ENCODE measurements around the gene COL7A1.
A peak's percentile ranks its signal among the peaks of the same experiment; 100 is the strongest.
"Not testable (repeated sequence)": the region's sequence is repeated elsewhere in the genome, so short reads cannot be mapped to it uniquely, and the experiment has no call there.

COL7A1 gene

DNA sequence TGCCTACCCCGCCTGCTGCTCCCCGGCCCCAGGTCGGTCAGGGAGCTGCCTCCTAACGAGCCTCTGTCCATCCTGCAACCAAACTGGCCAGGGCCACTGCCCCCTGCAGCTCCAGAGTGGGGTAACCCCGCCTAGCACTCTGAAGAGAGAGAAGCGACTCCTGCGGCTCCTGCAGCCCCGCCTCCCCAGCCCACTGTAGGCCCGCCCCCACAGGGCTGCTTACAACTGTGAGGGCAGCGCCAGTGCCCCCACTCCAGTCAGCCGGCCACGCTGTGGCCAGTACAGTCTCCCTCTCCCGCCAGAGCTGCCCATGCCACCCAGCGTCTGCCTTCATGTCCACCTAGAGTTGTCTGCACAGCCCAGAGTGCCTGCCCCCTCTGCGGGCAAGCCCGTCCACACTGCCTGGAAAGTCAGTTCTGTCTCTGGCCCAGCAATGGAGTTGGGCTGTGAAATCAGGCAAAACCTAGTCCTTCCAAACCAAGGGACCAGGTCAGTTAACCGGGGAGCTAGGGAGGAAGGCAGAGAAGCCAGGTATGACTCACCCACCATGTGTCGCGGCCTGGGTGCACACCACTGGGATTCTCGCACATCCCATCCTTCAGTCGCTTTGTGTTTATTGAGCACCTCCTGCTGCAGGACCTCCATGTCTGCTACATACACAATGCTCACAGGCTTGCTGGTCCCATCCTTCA, 33.9 kb downstream of the COL7A1 start:
- no peak for DNase-seq

DNA sequence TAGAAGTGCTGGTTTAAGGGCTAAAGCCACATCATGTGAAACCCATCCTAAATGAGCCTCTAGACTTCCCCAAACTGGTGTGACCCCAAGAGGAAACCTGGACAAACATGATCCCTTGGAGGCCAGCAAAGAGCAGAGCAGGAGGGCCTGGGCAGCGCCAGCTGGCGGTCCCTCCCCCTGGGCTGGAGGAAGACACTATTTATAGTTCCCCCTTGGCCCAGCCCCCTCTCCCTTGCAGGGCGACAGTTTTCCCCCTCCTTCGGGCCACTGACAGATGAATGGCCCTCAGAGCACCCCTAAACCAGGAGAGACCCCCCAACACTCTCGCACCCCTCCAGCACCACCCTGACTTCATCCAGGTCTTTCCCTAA, 34.5 kb downstream of the COL7A1 start:
- DNase-seq: no peak

DNA sequence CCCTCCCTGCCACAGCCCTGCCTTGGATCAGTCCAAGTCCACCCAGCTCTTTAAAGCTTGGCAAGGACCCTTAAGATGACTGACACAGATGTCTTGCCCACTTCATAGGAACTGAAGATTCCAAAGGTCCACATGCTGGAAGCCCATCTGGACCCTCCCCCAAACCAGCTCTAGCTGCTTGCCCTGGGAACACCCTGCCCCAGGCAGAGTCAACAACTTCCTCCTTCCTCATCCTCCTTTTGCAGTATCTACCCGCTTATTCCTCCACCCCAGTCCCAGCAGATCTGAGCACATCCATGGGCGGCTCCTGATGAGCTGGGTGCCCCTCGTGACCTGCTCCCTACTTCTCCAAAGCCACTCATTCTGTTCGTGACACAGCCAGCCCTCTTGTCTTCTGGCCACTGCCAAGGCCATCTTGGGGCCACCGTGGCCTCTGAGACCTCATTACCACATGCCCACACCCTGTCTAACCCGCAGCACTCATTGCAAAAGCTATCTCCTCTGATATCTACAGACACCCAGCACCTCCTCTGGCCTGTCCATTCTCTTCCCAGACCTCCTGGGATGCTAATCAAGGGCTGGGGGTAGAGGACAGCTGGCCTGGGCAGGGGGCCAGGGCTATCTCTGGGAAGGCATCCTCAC, 36.5 kb downstream of the COL7A1 start:
- DNase-seq: no peak

DNA sequence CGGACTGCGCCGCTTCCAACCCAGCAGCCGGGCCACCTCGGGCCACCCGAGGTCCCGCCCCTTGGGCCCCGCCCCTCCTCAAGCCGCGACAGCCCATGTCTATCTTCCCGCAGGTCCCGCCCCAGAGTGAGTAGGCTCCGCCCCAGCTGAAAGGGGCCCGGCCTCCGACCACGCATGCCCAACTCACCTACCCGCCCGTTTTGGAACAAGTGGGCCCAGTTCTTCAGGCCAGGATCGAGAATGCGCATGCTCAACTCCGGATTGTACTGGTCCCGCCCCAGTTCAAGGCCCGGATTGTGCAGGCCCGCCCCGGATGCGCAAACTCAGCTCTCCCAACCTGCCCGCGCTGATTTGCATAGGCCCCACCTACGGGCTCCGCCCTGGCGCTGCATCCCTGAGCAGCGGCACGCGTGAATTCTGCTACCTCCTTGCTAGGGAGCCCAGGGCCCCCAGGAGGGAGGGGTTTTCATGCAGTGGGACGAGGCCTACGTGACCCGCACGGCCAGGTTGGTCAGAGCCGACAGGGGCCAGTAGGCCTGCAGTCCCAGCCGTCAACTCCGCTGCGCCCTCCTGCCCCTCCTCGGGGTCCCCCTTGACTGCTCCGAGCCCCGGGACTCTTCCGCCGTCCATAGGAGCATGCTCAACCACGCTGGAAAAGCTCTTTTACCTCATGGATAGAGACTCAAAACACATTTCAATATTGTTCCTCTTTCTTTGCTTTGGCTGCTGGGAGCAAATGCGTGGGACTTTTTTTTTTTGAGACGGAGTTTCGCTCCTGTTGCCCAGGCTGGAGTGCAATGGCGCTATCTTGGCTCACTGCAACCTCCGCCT, 38.1 kb downstream of the COL7A1 start, which contains the start of gene PFKFB4:
TSS of gene PFKFB4 (minus strand) at position 8 of the 831 bp plus-strand sequence. CDS start 26 bp downstream, outside the sequence.
- DNase-seq: peak; percentile 93

DNA sequence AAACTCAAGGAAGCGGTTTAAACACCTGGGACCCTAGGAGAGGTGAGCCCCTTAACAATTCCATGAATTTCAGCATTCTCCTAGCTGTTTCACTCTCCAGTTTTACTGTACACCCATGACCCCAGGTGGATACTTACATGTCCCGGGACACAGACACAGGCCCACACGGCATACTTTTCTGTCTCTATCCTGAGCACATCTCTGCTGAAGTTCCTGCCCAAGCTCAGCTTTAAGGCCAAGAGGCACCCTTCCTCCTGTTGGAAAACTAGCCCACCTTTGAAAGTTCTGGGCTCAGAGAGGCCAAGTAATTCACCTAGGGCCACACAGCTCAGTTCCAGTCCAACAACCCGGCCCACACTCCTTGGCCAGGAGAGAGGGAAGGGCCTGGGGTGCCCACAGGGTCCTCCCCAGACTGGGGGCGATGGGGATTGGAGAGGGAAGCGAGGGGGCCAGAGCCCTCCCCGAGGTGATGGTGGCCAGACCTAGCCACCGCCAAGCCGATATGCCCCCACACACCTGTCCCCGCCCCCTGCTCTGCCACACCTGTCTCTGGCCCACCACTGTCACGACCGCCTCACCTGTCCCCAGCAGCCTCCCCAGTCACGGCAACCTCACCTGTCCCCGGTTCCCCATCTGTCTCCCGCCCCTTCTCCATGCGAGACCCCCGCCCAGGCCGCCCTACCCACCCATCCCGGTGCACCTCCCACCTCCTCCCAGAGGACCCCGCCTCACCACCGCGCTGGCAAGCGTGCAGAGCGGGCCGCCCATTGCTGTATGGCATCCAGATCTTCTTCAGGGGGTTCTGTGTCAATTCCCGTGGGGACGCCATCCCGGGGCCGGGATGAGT, 39.0 kb downstream of the COL7A1 start:
- DNase-seq: no peak

DNA sequence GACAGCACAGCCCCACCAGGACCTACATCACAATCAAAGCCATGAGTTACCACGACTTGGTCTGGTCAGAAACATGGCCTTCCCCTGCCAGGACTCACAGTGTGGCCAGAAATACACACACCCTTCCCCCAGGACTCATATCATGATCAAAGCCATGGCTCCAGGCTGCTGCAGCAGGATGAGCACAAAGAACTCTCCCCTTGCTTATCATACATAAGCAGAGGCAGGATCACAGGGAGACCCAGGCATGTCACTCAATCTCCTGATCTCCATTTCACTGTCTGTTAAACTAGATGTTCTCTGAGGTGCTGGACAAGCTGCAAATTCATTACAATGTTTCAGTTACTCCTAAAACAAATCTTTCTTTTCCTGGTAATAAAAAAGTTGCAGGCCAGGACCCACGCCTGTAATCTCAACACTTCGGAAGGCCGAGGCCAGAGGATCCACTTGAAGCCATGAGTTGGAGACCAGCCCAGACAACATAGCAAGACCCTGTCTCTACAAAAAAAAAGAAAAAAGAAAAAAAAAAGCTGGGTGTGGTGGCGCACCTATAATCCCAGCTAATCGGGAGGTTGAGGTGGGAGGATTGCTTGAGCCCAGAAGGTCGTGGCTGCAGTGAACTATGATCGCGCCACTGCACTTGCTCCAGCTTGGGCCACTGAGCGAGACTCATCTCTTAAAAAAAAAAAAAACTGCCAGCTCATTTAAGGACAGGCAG, 39.7 kb downstream of the COL7A1 start:
- no peak for DNase-seq

DNA sequence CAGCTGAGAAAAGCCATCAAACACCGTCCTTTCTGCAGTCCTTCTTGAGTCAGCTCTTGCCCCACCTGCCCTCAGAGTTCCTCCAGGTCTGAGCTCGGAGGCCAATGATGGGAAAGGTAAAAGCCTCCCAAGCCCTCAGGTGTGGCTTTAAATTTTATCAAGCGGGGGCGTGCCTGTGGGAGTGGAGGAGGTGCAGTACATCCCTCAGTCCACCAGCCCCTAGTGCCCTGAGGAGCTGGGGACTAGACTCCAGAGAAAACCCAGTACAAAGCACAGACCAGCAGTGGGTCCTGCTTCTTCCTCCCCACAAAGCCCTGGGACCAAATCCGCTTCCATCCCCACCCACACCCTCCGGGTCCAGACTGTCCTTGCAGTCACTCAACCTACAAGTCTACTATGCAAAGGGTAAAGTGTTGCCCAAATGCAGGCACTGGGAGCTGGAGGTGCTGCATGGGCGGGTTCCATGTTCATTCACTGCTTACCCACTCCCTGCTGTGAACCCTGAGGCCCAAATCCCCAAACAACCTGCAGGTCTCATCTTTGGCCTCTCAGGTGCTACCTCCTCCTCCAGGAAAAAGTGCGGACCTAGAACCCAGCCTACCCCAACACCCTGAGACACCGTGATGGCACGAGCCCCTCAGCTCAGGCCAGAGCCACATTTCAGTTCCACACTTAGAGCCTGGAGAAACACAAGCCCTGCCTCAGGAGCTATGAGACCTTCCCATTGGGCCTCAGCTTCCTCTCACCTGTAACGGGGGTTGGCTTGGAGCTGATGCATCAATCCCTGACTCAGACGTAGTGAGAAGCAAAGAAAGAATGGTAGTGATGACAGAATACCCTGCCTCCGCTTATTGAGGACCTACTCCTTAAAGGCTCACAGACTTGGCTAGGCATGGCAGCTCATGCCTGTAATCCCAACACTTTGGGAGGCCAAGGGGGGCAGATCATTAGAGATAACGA, 41.0 kb downstream of the COL7A1 start:
- DNase-seq: no peak

DNA sequence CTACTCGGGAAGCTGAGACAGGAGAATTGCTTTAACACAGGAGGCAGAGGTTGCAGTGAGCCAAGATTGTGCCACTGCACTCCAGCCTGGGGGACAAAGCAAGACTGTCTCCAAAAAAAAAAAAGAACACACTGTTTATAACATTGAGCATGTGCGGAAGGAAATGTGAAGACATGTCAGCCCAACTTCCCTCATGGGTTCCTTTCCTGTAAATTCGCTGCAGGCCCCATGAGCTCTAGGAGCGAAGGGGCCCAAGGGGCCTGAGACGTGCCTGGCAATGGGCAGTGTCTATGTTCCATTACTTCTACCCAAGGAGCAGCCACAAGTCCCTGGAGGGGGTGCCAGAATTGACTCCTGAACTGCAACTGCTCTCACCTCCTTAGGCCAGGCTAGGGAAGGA, 41.8 kb downstream of the COL7A1 start:
- no peak for DNase-seq

DNA sequence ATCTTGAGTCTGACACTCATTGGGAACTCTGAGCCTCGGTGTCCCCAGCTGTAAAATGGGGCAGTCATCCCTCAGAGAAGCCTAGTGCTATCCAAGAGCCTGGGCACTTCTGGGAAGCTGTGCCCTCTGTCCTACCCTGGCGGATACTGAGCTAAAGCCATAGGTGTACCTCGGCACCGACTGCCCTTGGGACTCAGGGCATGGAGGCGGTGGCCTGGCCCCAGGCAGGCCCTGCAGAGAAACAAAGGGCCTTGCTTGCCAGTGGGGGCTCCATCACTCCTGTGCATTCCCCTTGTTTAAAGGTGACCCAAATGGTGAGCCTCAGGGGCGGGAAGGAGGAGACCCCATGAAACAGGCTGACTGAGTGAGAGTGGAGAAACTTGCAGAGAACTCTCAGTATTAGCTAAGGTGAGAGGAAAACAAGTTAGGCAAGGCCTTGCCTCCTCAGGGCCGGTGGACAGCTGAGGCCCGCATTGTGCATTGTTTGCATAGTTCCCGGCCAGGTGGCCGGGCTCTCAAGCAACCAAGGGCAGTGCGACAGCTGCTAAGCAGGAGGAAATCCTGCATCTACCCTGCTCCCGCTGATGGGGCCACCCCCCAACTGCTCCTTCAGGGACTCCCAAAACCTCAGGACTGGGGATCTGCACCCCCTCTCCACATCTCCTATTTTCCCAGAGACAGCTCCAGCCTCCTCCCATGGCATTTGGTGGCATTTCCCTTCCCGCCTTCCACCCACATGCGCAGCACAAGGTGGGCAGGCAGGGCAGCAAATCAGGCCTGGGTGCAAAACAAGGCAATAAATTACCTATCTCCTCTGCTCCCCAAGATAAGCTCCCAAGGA, 42.8 kb downstream of the COL7A1 start:
- DNase-seq: no peak

DNA sequence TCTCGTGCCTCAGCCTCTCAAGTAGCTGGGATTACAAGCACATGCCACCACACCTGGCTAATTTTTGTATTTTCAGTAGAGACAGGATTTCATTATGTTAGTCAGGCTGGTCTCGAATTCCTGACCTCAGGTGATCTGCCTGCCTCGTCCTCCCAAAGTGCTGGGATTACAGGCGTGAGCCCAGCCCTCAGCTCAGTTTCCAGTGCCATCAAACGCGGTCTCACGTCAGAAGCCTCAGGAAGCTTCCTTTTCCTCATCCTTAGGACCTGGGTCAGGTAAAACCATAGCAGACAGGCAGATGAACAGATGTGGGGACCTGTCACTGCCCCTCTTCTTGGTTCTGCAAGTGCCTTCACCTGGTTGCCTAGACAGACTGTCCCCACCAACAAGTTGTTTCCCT, 43.5 kb downstream of the COL7A1 start:
- not testable (repeated sequence) for DNase-seq

DNA sequence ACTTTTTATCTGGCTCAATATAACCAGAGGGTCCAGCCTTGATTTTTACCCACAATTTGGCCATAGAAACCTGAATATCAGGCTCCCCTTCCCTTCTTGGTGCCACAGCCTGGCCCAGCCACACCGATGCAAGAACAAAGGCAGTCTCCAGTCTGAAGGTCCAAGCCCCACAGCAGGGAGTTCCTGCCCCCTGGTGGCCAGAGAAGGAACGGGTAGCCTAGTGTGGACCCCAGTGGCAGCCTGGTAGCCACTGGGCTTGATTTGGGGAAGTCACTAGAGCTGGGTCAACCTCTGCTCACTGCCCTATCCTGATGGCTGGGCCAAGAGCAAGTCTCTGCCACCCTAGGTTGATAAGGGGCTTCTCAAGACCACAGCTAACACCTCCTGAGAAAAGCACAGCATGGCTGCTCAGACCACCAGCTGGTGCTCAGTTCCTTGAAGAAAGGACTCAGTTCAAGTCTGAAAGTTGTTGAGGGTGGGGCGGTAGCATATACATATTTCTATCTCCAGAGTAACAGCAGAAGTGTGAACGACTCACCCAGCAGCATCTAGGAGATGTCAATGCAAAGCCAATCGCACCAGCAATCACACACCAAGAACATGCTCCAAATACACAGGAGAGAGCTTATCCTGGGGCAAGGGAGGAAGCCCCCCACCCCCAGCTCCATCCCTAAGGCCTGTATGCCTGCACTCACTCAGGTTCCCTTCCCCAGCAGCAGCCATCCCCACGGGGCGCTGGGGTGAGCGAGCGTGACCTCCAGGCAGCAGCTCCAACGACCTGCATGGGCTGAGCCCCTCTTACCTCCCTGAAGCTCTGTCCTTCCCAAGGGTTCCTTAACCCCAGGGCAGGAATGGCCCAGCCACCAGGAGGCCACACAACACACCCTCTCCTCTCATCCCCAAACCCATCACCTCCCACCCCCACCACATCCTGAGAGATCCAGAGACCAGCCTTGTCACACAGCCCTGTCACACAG, 46.1 kb downstream of the COL7A1 start:
- no peak for DNase-seq

DNA sequence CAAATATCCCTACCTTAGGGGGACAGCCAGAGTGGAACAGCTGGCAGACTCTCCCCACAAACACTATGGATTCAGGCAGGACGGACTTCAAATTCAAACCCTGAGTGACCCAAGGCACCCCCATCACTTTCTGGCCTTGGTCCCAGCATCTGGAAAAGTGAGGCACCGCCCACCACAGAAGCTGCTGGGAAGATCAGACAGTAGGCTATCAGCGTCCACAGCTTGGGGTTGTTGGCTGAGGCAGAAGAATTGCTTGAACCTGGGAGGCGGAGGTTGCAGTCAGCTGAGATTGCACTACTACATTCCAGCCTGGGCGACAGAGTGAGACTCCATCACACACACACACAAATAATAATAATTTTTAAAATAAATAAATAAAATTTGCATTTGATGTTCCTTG, 47.0 kb downstream of the COL7A1 start:
- DNase-seq: no peak

DNA sequence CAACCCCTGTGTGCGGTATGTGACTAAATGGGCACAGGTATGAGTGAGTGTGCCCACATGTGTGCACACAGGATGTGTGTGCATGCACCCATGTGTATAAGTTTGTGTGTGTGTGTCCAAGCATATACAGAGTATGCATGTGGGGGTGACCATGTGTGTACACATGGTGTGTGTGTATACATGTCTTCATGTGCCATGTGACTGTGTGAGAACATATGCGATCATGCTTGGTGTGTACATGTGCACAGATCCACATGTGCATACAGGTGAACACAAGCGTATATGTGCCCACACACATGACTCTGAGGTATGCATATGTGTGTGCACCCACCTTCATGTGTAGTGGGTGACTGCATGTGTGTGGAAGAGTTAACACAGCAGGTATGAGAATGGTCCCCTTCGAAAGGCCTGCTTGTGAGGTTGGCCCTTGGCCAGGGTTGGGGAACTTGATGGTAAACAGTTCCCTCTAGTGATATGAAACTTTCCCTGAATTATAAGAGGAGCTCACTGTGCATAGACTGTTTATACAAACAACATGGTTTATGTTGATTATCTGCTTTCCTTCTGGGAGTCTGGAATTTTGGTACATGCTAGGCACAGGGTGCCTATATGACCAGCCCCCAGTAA, 48.8 kb downstream of the COL7A1 start:
- DNase-seq: no peak

DNA sequence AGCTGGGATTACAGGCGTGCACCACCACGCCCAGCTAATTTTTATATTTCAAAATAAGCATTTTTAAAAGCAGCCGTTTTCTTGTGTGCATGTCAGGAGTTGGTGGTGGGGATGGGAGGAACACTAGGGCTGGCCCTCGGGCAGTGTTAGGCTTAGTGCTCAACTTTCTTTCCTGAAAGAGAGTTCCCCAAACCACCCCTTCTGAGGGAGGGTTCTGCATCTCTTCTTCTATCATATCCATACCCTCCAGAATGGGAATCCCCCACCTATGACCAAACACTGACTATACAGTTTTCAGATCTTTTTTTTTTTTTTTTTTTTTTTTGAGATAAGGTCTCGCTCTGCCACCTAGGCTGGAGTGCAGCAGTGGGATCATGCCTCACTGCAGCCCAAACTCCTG, 51.0 kb downstream of the COL7A1 start:
- DNase-seq: no peak

DNA sequence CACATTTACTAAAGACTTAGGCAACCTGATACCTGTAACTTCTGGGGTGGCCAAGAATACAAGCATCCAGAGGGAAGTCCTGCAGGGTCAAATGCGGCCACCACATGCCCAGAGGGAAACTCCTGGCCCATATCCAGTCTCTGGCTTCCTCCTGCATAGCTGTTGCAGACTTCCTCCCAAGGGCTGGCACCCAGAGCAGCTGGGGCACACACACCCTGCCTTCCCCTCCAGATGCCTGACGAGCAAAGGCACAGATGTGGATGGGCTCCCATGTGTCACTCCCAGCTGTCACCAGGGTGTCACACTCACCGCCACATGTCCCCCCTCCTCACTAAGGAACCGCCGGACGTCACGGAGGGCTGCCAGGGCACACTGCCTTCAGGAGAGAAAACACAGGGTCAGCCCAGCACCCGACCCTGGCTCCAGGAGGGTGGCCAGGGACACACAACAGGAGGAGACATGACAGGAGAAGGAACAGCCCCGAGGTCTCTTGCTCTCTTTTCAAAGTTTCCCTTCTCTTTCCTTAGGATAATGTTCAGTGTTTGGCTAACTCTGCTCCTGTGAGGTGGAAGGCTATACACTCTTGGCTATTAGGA, 51.8 kb downstream of the COL7A1 start:
- peak; percentile 70 for DNase-seq

DNA sequence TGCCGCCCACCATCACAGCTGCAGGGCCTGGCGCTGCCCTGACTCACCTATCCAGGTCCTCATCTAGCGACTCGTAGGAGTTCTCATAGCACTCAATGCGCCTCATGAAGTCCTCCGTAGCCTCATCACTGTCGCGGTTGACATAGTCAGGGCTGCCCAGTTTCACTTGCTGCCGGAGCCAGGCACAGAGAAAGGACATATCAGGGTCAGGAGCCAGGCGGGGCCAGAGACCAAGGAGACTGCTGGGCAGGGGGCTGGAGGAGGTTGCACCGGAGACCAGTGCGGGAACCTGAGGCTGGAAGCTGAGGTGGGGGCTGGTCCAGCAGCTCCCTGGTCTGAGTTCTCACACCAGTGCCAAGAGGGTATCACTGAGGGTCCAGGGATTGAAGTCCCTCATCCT, 56.7 kb downstream of the COL7A1 start:
- no peak for DNase-seq

DNA sequence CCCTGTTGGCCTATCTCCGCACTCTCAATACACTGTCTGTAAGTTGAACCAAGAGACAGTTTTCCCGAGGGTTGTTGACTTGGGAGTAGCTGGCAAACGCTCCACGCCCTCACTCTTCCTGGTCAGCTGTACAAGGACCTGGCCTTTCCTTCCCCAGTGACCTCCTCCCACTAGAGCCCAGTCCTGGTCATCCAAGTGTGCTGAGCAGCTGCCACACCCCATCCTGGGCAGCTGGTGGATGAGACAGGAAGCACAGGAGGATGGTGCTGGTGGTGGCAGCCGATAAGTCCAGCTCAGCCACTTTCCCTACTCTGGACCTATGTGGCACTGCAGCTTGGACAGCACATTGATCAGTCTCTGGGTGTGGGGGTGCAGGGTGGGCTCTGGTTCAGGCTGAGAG, 58.3 kb downstream of the COL7A1 start:
- no peak for DNase-seq

DNA sequence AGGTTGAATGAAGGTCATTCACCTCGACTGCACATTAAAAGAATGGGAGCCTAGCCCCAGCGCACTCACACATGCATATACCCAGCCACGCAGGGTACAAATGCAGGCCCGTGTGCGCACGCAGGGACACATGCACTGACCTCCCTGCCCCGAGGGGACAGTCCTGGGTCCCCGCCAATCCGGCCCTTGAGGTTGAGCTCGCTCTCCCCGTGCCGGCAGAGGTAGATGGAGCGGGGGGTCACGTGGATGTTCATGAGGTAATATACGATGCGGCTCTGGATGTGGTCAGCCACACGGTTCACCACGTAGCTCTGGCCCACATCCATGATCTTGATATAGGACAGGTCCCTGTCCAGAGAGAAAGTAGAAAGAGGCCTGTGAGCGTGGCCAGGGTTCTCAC, 59.0 kb downstream of the COL7A1 start:
- DNase-seq: no peak
